ENCODE data around the gene MAP7. TPM values are rescaled to one million over a fixed set of nuclear protein-coding genes. Genes with fewer than 3 reads are reported as not detected.
"Not testable (repeated sequence)": the region's sequence is repeated elsewhere in the genome, so short reads cannot be mapped to it uniquely, and the experiment has no call there.

MAP7 gene
- polyA plus RNA-seq, 10 donors = 0.30 to 2.7 (median 0.43) TPM

GRCh38 chr6:136424450-136424849 lies 125.8 kb downstream of the MAP7 start:
- no peak for DNase-seq

DNA sequence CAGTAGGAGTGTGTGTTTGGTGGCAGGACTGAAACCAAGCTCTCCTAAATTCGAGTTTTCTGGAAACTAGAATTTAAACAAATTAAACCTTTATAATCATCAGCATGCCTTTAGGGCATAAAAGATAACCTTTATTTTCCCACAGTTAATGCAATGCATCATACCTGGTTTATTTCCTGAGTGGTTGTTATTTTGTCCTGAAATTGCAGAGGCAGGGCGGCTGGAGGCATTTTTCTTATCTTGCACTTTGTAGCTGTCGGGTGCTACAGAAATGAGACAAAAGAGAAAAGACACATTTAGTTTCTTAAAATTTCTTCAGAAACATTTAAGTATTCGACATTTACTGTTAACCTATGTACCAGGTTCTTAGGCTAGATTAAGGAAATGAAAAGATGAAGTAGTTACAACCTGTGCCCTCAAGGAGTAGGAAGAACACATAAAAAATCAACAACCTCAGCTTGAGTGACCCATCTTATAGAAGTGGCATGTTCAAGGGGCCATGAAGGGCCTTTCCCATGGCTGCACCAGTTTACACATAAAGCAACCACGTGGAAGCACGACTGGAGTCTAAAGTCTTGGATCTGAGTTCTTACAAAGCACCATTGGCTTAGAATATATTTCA lies 128.6 kb downstream of the MAP7 start:
- no peak for DNase-seq

DNA sequence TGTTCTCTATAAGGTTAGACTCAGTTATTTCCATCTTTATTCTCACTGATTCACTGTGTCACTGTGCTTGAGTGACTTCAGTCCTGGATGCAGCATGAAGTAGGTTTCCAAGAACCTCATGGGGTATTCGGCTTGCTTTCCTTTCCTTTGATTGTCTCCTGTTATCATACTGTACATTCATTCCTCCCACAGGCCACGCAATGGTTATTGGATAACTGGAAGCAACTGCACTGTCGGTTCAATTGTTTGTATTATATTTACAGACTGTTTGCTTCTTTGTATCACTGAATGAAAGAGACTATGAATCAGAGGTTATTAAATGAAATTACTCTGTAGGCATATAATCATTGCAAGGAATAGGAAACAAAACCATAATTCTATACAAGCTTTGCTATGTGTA lies 129.4 kb downstream of the MAP7 start:
- DNase-seq = no peak

- DNase-seq = peak in 1 of 3 donors; percentile 9
Observed at GRCh38 chr6:136415351-136416007, 134.7 kb downstream of the MAP7 start.

- DNase-seq = no peak
Observed at GRCh38 chr6:136412410-136412809, 137.8 kb downstream of the MAP7 start.

- DNase-seq = no peak
Observed at GRCh38 chr6:136411453-136412354, 138.5 kb downstream of the MAP7 start.

GRCh38 chr6:136411025-136411325 lies 139.2 kb downstream of the MAP7 start:
- DNase-seq = no peak

- DNase-seq = no peak
Observed at GRCh38 chr6:136410201-136411024, 139.8 kb downstream of the MAP7 start.

- DNase-seq = no peak
Observed at GRCh38 chr6:136409597-136409996, 140.6 kb downstream of the MAP7 start.

DNA sequence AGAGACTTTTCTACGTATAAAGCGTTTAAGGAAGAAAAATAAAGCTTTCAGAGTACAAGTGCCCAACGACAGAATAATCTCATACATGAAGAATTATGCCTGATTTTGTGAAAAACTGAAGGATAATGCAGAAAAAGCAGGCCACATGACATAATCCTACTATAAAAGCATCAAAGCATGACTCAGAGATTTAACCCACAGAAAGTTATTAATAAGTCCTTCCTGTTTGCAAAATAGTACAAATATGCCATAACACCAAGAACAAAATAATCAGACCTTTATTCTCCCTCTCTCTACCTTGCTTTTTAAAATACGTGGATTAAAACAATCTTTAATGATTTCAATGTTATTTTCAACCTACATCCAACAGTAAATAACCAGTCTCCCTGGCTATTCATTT lies 142.0 kb downstream of the MAP7 start:
- no peak for DNase-seq

DNA sequence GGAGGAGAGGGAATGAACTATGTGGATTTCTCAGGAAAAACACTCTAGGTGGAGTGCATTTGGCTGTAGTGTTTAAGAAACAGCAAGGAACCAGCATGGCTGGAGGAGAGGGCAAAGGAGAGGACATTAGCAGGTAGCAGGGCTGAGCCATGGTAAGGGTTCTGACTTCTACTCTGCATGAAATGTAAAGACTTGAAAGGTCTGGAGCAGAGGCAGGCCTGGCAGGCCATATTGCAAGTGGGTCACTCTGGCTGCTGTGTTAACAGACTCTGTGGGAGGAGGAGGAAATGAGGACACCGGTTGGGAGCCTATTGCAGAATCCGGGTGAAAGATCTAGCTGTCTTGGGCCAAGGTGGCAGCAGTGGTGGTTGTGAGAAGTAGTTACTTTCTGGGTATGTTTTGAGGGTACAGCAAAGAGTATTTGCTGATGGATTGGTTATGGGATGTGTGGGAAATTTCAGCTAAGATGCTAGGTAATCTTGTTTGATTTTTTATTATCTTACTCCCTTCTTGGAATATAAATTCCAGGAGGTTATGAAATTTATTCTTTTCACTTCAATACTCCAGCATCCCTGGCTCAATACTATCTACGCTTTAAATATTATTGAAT lies 144.7 kb downstream of the MAP7 start:
- DNase-seq = no peak

DNA sequence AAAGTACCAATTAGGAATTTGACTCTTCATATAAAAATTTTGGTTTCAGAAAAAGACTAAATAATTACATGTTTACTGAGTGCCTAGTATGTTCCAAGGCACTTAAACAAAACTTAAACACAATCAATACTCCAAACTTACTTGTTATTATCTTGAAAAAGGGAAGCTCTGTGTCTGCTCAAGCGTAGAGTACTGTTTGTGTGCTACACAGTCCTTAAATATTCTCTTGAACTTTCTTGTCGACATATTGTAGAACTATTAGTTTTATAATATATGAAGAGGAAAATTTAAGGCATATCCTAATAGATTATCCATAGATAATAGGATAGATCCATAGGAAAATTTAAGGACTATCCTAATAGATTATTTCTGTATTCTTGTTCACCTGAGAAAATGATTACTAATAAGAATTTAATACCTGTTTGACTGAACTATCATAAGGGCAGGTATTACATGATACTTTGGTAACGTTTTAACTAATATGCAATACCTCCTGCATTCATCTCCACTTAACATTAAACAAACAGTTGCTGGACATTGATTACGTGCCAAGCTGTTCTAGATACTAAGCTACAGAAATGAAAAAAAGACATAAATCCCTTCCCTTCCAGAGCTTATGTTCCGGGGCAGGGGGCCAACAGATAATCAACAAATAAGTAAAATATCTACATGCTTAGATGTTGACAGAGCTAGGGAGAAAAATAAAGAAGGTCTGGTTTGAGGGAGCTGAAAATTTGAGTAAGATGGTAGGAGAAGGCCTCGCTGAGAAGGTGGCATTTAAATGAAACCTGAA lies 145.4 kb downstream of the MAP7 start:
- no peak for DNase-seq

DNA sequence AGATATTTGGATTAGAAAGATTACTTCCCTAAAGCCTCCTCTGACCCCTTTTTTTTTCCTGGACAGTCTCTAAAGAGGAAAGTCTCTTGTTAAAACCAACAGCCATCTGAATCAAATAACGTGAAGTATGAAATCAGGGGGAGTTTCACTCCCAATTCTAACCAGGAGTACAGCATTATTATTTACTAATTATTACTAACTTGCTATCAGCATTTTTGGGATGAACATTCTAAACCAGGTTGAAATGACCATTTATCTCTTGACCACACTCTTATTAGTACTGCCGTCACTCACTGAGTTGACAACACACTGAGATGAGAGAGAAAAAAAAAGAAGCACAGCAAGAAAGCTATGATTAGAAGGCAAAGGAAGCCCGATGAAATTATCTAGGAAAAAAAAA lies 146.2 kb downstream of the MAP7 start:
- DNase-seq = no peak

GRCh38 chr6:136403110-136403980 lies 146.9 kb downstream of the MAP7 start:
- DNase-seq = peak in 1 of 3 donors; percentile 76

GRCh38 chr6:136401749-136402148 lies 148.5 kb downstream of the MAP7 start:
- peak in 1 of 3 donors; percentile 24 for DNase-seq

- DNase-seq = not testable (repeated sequence)
Observed at GRCh38 chr6:136401236-136401635, 149.0 kb downstream of the MAP7 start.

- DNase-seq = no peak
Observed at GRCh38 chr6:136398453-136398852, 151.8 kb downstream of the MAP7 start.

DNA sequence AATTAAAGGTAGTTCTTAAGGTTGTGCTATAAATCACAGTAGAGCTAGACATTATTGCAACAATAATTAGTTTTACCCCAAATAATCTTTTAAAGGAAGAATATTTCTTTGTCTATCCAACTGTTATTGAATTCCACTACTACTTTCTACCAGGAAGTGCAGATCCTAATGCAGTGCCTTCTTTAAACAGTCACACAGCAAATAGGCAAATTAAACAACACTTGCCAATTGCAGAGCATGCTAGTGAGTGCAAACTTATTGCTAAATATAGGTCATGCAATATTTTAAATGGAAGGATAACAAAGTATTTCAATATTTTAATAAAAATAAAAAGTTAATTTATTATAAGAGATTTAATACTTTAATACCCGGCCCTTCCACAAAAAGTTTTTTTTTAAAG lies 153.3 kb downstream of the MAP7 start:
- no peak for DNase-seq

- not testable (repeated sequence) for DNase-seq
Observed at GRCh38 chr6:136390959-136391358, 159.3 kb downstream of the MAP7 start.

DNA sequence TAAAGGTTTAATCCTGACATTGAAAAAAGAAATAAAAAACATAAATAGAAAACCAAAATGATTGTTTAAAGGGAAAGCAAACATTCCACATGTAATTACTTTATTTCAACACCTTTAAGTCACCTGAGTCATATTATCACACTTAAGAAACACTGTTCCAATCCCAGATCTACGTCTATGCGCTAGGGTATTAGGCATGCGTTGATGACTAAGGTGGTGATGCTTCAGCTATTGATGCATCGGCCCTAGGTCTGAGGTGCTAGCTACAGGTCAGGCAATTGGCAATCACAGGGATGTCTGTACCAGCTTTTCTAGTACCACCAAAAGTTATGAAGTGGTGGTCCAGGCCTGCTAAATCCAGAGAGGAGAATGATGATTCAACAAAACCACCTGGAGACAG lies 162.9 kb downstream of the MAP7 start:
- no peak for DNase-seq
